WTC11 (cell line): Measurements from ENCODE around the gene MIPOL1. TPM values are rescaled to one million over a fixed set of nuclear protein-coding genes. Genes with fewer than 3 reads are reported as not detected.

Experiments used
- ATAC-seq: fragments of 200-7000 bp; cut with Tn5 transposase; 2 replicates; pipeline ENCODE4 v1.10.0; 2021; ENCODE audit warnings: mild to moderate bottlenecking, moderate library complexity
- CTCF ChIA-PET: fragments of 300-600 bp; sonication (Branson Sonifier 250); formaldehyde crosslinking; loops from one replicate; lab custom pipeline; 2021; ENCODE audit warnings: antibody characterized with exemption; lab: Charles Lee
- POLR2A ChIA-PET: fragments of 350-600 bp; sonication (Branson Sonifier 250); formaldehyde crosslinking; loops from one replicate; lab custom pipeline; 2021; ENCODE audit warnings: antibody characterized with exemption; lab: Charles Lee
- DNase-seq: peaks from one replicate; pipeline ENCODE4 v3.0.0; 2021; ENCODE audit warnings: low spot score
- H3K27ac Mint-ChIP-seq: 2 replicates; pipeline ENCODE4 v1.8.0; 2021; ENCODE audit warnings: mixed read lengths
- H3K27me3 Mint-ChIP-seq: 2 replicates; pipeline ENCODE4 v1.8.0; 2021; ENCODE audit warnings: low read depth, mild to moderate bottlenecking, moderate library complexity, mixed read lengths
- H3K36me3 Mint-ChIP-seq: 2 replicates; pipeline ENCODE4 v1.8.0; 2021; ENCODE audit warnings: mixed read lengths
- H3K4me1 Mint-ChIP-seq: 2 replicates; pipeline ENCODE4 v1.8.0; 2022; ENCODE audit warnings: mixed read lengths
- H3K4me3 Mint-ChIP-seq: 2 replicates; pipeline ENCODE4 v1.8.0; 2021; ENCODE audit warnings: mild to moderate bottlenecking, moderate library complexity, mixed read lengths
- H3K9me3 Mint-ChIP-seq: 2 replicates; pipeline ENCODE4 v1.8.0; 2021; ENCODE audit warnings: mixed read lengths
- FOXK1 ChIP-seq: sonication (generic); formaldehyde crosslinking; IDR thresholded peaks from 2 replicates; pipeline ENCODE4 v1.8.0; 2022; ENCODE audit warnings: mild to moderate bottlenecking, moderate library complexity, missing genetic modification reagents
- FOXP1 ChIP-seq: sonication (generic); formaldehyde crosslinking; IDR thresholded peaks from 2 replicates; pipeline ENCODE4 v1.8.0; 2022; ENCODE audit warnings: missing genetic modification reagents, mild to moderate bottlenecking, moderate library complexity, borderline replicate concordance
- GRHL2 ChIP-seq: fragments of 250-450 bp; sonication (Bioruptor Pico); IDR thresholded peaks from 2 replicates; pipeline ENCODE4 v1.8.0; 2022; ENCODE audit warnings: mild to moderate bottlenecking, moderate library complexity; ENCODE audit not compliant: insufficient replicate concordance, severe bottlenecking
- HMGA2 ChIP-seq: fragments of 250-450 bp; sonication (Bioruptor Pico); IDR thresholded peaks from 2 replicates; pipeline ENCODE4 v1.4.0; 2021; ENCODE audit warnings: mild to moderate bottlenecking, moderate library complexity
- NFE2L1 ChIP-seq: sonication (generic); formaldehyde crosslinking; IDR thresholded peaks from 2 replicates; pipeline ENCODE4 v1.8.1; 2023; ENCODE audit warnings: missing genetic modification reagents
- NR1H2 ChIP-seq: sonication (generic); formaldehyde crosslinking; IDR thresholded peaks from 2 replicates; pipeline ENCODE4 v1.9.0; 2021; ENCODE audit warnings: mild to moderate bottlenecking, moderate library complexity, missing genetic modification reagents
- NR3C1 ChIP-seq: sonication (generic); formaldehyde crosslinking; conservative IDR thresholded peaks from 2 replicates; pipeline ENCODE4 v1.8.1; 2023; ENCODE audit warnings: low read depth, mild to moderate bottlenecking, missing genetic modification reagents
- RELA ChIP-seq: sonication (generic); formaldehyde crosslinking; IDR thresholded peaks from 2 replicates; pipeline ENCODE4 v1.8.1; 2022; ENCODE audit warnings: missing genetic modification reagents, mild to moderate bottlenecking, borderline replicate concordance
- SMAD3 ChIP-seq: sonication (generic); formaldehyde crosslinking; IDR thresholded peaks from 2 replicates; pipeline ENCODE4 v1.8.0; 2022; ENCODE audit warnings: missing genetic modification reagents, mild to moderate bottlenecking, borderline replicate concordance
- SMAD4 ChIP-seq: sonication (generic); formaldehyde crosslinking; IDR thresholded peaks from 2 replicates; pipeline ENCODE4 v1.8.0; 2022; ENCODE audit warnings: mild to moderate bottlenecking, missing genetic modification reagents
- SOX15 ChIP-seq: fragments of 250-450 bp; sonication (Bioruptor Pico); IDR thresholded peaks from 2 replicates; pipeline ENCODE4 v1.9.0; 2021; ENCODE audit warnings: mild to moderate bottlenecking
- TP53 ChIP-seq: sonication (generic); formaldehyde crosslinking; IDR thresholded peaks from 2 replicates; pipeline ENCODE4 v1.8.1; 2023; ENCODE audit warnings: mild to moderate bottlenecking, missing genetic modification reagents
- ZNF121 ChIP-seq: sonication (generic); formaldehyde crosslinking; IDR thresholded peaks from 2 replicates; pipeline ENCODE4 v1.8.0; 2023; ENCODE audit warnings: missing genetic modification reagents
- total RNA-seq: library from RNA; stranded (reverse); gene quantifications from 3 replicates; pipeline ENCODE4 v1.2.3, GENCODE V29; 2021
- TF ChIP-seq, protein P1 (sequence below): sonication (generic); formaldehyde crosslinking; IDR thresholded peaks from 2 replicates; pipeline ENCODE4 v1.8.0; 2022; ENCODE audit warnings: mild to moderate bottlenecking, missing genetic modification reagents
- TF ChIP-seq, protein P2 (sequence below): sonication (generic); formaldehyde crosslinking; IDR thresholded peaks from 2 replicates; pipeline ENCODE4 v1.8.0; 2023; ENCODE audit warnings: missing genetic modification reagents
- TF ChIP-seq, protein P3 (sequence below): sonication (generic); formaldehyde crosslinking; IDR thresholded peaks from 2 replicates; pipeline ENCODE4 v1.8.1; 2023; ENCODE audit warnings: mild to moderate bottlenecking, missing genetic modification reagents, borderline replicate concordance
- TF ChIP-seq, protein P4 (sequence below): fragments of 250-450 bp; sonication (Bioruptor Pico); IDR thresholded peaks from 2 replicates; pipeline ENCODE4 v1.9.0; 2021; ENCODE audit warnings: moderate library complexity, mild to moderate bottlenecking, inconsistent platforms, borderline replicate concordance
- TF ChIP-seq, protein P5 (sequence below): sonication (generic); formaldehyde crosslinking; IDR thresholded peaks from 2 replicates; pipeline ENCODE4 v1.8.0; 2022; ENCODE audit warnings: mild to moderate bottlenecking, missing genetic modification reagents
- TF ChIP-seq, protein P6 (sequence below): fragments of 250-450 bp; sonication (Bioruptor Pico); IDR thresholded peaks from 2 replicates; pipeline ENCODE4 v1.9.0; 2021; ENCODE audit warnings: mild to moderate bottlenecking
- TF ChIP-seq, protein P7 (sequence below): sonication (generic); formaldehyde crosslinking; IDR thresholded peaks from 2 replicates; pipeline ENCODE4 v1.8.1; 2023; ENCODE audit warnings: mild to moderate bottlenecking, missing genetic modification reagents, moderate library complexity

The MIPOL1 gene
- total RNA-seq, 1 experiment from 2014 or later = 13.1 TPM

DNA sequence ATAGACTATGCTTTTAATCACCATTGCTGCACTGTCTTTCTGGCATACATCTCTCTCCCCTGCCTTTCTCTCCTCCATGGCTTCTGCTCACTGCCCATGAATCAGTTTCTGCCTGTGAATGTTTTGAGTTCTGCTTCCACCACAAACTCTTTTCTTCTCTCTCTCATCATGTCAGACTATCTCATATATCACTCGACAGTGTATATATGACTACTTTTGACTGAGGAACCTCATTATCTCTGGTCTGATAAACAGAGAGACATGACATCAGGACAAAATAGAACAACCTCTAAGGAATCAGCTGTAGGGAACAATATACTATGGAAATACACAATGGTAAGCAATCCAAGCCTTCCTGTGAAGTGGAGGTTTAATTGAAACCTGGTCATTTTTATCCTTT lies 219.4 kb downstream of the MIPOL1 start:
- DNase-seq = no peak
- H3K27me3 Mint-ChIP-seq = no peaks in the 10 kb centered on the region

DNA sequence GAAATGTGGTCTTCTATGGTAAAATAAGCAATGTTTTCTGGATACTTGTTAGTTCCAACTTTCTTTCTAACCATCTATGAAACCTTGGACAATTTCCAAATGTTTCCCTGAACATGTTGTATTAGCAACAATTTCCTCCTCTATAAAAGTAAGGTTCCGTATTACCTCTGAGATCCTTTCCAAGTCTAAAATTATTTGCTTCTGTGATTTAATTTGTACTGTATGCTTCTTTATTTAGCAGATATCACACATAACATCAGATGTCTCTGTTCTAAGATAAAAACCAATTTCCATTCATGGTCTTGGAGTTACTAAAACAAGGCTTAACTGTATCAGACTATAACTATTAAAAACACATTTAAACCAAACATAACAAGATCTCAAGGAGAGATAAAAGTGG lies 220.1 kb downstream of the MIPOL1 start:
- ChIA-PET CTCF (no interaction called here), POLR2A (no interaction called here)

More for the DNA sequence above, 219.4 kb downstream of the MIPOL1 start:
- H3K27ac Mint-ChIP-seq = no peak overlapping the region
- TF ChIP-seq, protein P1, sequence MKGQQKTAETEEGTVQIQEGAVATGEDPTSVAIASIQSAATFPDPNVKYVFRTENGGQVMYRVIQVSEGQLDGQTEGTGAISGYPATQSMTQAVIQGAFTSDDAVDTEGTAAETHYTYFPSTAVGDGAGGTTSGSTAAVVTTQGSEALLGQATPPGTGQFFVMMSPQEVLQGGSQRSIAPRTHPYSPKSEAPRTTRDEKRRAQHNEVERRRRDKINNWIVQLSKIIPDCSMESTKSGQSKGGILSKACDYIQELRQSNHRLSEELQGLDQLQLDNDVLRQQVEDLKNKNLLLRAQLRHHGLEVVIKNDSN (CRISPR knock-in tag) = no peak
- TF ChIP-seq RELA (CRISPR knock-in tag) = no peak
- no peak for TF ChIP-seq HMGA2
- TF ChIP-seq NR1H2 (CRISPR knock-in tag) = no peak
- TF ChIP-seq FOXP1 (CRISPR knock-in tag) = no peak
- TF ChIP-seq FOXK1 (CRISPR knock-in tag) = no peak
- no peak for TF ChIP-seq SMAD4 (CRISPR knock-in tag)
- TF ChIP-seq NFE2L1 (CRISPR knock-in tag) = no peak
- TF ChIP-seq, protein P2, sequence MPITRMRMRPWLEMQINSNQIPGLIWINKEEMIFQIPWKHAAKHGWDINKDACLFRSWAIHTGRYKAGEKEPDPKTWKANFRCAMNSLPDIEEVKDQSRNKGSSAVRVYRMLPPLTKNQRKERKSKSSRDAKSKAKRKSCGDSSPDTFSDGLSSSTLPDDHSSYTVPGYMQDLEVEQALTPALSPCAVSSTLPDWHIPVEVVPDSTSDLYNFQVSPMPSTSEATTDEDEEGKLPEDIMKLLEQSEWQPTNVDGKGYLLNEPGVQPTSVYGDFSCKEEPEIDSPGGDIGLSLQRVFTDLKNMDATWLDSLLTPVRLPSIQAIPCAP (CRISPR knock-in tag) = no peak
- no peak for TF ChIP-seq ZNF121 (CRISPR knock-in tag)
- ATAC-seq = no peak
- ChIA-PET CTCF (no interaction called here), POLR2A (no interaction called here)
- H3K9me3 Mint-ChIP-seq = no peaks in the 10 kb centered on the region
- no peaks in the 10 kb centered on the region for H3K4me1 Mint-ChIP-seq
- no peaks in the 10 kb centered on the region for H3K36me3 Mint-ChIP-seq
- H3K4me3 Mint-ChIP-seq = no peak overlapping the region

DNA sequence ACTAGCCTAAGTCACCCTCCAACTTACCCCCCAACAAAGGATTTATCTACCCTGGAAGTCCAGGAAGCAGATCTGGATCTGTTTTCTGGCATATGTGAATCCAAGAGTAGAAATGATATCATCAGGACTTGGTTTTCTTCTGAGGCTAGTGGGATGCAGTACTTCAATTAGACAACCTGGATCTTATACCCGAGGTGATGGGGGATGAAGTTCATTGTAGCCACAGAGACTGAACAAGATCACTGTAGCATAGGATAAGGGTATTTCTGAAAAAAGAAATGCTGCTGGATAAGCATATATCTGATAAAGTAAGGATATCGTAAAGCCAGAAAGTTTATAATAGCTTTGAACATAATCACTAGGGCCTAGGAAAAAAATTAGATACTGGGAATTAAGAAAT lies 222.9 kb downstream of the MIPOL1 start:
- Mint-ChIP-seq H3K4me3 (no peak overlapping the region), H3K4me1 (no peaks in the 10 kb centered on the region), H3K27ac (no peak overlapping the region), H3K36me3 (no peaks in the 10 kb centered on the region), H3K9me3 (no peaks in the 10 kb centered on the region), H3K27me3 (no peaks in the 10 kb centered on the region)
- no peak for ATAC-seq
- ChIA-PET POLR2A (no interaction called here), CTCF (no interaction called here)
- no peak for DNase-seq
- TF ChIP-seq, protein P3, sequence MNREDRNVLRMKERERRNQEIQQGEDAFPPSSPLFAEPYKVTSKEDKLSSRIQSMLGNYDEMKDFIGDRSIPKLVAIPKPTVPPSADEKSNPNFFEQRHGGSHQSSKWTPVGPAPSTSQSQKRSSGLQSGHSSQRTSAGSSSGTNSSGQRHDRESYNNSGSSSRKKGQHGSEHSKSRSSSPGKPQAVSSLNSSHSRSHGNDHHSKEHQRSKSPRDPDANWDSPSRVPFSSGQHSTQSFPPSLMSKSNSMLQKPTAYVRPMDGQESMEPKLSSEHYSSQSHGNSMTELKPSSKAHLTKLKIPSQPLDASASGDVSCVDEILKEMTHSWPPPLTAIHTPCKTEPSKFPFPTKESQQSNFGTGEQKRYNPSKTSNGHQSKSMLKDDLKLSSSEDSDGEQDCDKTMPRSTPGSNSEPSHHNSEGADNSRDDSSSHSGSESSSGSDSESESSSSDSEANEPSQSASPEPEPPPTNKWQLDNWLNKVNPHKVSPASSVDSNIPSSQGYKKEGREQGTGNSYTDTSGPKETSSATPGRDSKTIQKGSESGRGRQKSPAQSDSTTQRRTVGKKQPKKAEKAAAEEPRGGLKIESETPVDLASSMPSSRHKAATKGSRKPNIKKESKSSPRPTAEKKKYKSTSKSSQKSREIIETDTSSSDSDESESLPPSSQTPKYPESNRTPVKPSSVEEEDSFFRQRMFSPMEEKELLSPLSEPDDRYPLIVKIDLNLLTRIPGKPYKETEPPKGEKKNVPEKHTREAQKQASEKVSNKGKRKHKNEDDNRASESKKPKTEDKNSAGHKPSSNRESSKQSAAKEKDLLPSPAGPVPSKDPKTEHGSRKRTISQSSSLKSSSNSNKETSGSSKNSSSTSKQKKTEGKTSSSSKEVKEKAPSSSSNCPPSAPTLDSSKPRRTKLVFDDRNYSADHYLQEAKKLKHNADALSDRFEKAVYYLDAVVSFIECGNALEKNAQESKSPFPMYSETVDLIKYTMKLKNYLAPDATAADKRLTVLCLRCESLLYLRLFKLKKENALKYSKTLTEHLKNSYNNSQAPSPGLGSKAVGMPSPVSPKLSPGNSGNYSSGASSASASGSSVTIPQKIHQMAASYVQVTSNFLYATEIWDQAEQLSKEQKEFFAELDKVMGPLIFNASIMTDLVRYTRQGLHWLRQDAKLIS = no peak
- TF ChIP-seq FOXK1 (CRISPR knock-in tag) (no peak), SOX15 (CRISPR knock-in tag) (no peak), SMAD3 (no peak)
- TF ChIP-seq, protein P4, sequence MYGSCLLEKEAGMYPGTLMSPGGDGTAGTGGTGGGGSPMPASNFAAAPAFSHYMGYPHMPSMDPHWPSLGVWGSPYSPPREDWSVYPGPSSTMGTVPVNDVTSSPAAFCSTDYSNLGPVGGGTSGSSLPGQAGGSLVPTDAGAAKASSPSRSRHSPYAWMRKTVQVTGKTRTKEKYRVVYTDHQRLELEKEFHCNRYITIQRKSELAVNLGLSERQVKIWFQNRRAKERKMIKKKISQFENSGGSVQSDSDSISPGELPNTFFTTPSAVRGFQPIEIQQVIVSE (CRISPR knock-in tag) = no peak
- TF ChIP-seq, protein P5, sequence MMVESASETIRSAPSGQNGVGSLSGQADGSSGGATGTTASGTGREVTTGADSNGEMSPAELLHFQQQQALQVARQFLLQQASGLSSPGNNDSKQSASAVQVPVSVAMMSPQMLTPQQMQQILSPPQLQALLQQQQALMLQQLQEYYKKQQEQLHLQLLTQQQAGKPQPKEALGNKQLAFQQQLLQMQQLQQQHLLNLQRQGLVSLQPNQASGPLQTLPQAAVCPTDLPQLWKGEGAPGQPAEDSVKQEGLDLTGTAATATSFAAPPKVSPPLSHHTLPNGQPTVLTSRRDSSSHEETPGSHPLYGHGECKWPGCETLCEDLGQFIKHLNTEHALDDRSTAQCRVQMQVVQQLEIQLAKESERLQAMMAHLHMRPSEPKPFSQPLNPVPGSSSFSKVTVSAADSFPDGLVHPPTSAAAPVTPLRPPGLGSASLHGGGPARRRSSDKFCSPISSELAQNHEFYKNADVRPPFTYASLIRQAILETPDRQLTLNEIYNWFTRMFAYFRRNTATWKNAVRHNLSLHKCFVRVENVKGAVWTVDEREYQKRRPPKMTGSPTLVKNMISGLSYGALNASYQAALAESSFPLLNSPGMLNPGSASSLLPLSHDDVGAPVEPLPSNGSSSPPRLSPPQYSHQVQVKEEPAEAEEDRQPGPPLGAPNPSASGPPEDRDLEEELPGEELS (CRISPR knock-in tag) = no peak

More for the DNA sequence above, 220.1 kb downstream of the MIPOL1 start:
- TF ChIP-seq, protein P6, sequence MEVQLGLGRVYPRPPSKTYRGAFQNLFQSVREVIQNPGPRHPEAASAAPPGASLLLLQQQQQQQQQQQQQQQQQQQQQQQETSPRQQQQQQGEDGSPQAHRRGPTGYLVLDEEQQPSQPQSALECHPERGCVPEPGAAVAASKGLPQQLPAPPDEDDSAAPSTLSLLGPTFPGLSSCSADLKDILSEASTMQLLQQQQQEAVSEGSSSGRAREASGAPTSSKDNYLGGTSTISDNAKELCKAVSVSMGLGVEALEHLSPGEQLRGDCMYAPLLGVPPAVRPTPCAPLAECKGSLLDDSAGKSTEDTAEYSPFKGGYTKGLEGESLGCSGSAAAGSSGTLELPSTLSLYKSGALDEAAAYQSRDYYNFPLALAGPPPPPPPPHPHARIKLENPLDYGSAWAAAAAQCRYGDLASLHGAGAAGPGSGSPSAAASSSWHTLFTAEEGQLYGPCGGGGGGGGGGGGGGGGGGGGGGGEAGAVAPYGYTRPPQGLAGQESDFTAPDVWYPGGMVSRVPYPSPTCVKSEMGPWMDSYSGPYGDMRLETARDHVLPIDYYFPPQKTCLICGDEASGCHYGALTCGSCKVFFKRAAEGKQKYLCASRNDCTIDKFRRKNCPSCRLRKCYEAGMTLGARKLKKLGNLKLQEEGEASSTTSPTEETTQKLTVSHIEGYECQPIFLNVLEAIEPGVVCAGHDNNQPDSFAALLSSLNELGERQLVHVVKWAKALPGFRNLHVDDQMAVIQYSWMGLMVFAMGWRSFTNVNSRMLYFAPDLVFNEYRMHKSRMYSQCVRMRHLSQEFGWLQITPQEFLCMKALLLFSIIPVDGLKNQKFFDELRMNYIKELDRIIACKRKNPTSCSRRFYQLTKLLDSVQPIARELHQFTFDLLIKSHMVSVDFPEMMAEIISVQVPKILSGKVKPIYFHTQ (CRISPR knock-in tag) = no peak
- TF ChIP-seq, protein P7, sequence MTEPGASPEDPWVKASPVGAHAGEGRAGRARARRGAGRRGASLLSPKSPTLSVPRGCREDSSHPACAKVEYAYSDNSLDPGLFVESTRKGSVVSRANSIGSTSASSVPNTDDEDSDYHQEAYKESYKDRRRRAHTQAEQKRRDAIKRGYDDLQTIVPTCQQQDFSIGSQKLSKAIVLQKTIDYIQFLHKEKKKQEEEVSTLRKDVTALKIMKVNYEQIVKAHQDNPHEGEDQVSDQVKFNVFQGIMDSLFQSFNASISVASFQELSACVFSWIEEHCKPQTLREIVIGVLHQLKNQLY (CRISPR knock-in tag) = no peak
- no peak for TF ChIP-seq GRHL2 (CRISPR knock-in tag)
- no peak for TF ChIP-seq NR3C1 (CRISPR knock-in tag)
- TF ChIP-seq TP53 (CRISPR knock-in tag) = no peak
- no peak for ATAC-seq
- no peak overlapping the region for H3K27ac Mint-ChIP-seq
- no peaks in the 10 kb centered on the region for H3K9me3 Mint-ChIP-seq
- no peak for DNase-seq
- no peaks in the 10 kb centered on the region for H3K4me1 Mint-ChIP-seq
- no peaks in the 10 kb centered on the region for H3K36me3 Mint-ChIP-seq
- H3K4me3 Mint-ChIP-seq = no peak overlapping the region
- no peaks in the 10 kb centered on the region for H3K27me3 Mint-ChIP-seq
